ENCODE measurements around the gene FDXACB1.
"Not testable (repeated sequence)": the region's sequence is repeated elsewhere in the genome, so short reads cannot be mapped to it uniquely, and the experiment has no call there.

Gene FDXACB1

GRCh38 chr11:111886032-111886431 lies 7.1 kb upstream of the FDXACB1 start:
- Histone ChIP-seq H3K23ac (ENCODE audit: low read length in 2 of 2) (no peak overlapping the region), H3K4me2 (ENCODE audit: low read length, poor library complexity, severe bottlenecking) (no peak overlapping the region), H2BK5ac (ENCODE audit: low read depth, low read length, poor library complexity, severe bottlenecking) (no peak overlapping the region), H4K8ac (ENCODE audit: low read length) (no peak overlapping the region), H3K9ac (ENCODE audit: low read length) (no peak overlapping the region), H3K4ac (ENCODE audit: low read depth in 1 of 2, low read length in 2 of 2) (no peak overlapping the region), H3K36me3 (ENCODE audit: control insufficient read depth in 1 of 2, insufficient read depth in 2 of 2, low read depth in 1 of 2, low read length in 2 of 2) (peaks cover 0 to 4% of the 10 kb centered on the region in 2 experiments), H3K4me3 (ENCODE audit: insufficient read depth in 1 of 2, low read depth in 1 of 2, low read length in 2 of 2) (no peak overlapping the region), H3K27me3 (ENCODE audit: control insufficient read depth in 1 of 2, insufficient read depth in 1 of 2, low read length in 2 of 2) (no peaks in the 10 kb centered on the region), H4K91ac (ENCODE audit: low read length) (no peak overlapping the region), H2BK120ac (ENCODE audit: low read depth, low read length) (no peak overlapping the region), H3K14ac (ENCODE audit: low read length in 2 of 2) (no peak overlapping the region), H2AK5ac (ENCODE audit: low read length, severe bottlenecking) (no peak overlapping the region), H2BK12ac (ENCODE audit: low read length in 2 of 2) (no peak overlapping the region), H3K18ac (ENCODE audit: low read depth in 1 of 2, low read length in 2 of 2) (no peak overlapping the region), H3K27ac (ENCODE audit: low read length, poor library complexity, severe bottlenecking) (no peak overlapping the region), H3K4me1 (ENCODE audit: control insufficient read depth, insufficient read depth, low read depth, low read length) (no peaks in the 10 kb centered on the region), H3K9me3 (ENCODE audit: control insufficient read depth, low read length) (no peaks in the 10 kb centered on the region), H2AFZ (ENCODE audit: low read depth, low read length) (no peak overlapping the region), H2BK15ac (ENCODE audit: low read depth, poor library complexity, severe bottlenecking) (no peak overlapping the region), H3K79me1 (replicated peaks; ENCODE audit: low read length, poor library complexity, severe bottlenecking) (no peaks in the 10 kb centered on the region)
- WGBS, result 100% methylated on average over 1 of the region's 4 CpGs
- no peak for DNase-seq

- not testable (repeated sequence) for H3K79me1 ChIP-seq (replicated peaks; ENCODE audit: low read length, poor library complexity, severe bottlenecking); H3K23ac ChIP-seq (ENCODE audit: low read length in 2 of 2); H2BK15ac ChIP-seq (ENCODE audit: low read depth, poor library complexity, severe bottlenecking); H2AFZ ChIP-seq (ENCODE audit: low read depth, low read length); H3K4ac ChIP-seq (ENCODE audit: low read depth in 1 of 2, low read length in 2 of 2); H3K18ac ChIP-seq (ENCODE audit: low read depth in 1 of 2, low read length in 2 of 2); H3K4me3 ChIP-seq (ENCODE audit: insufficient read depth in 1 of 2, low read depth in 1 of 2, low read length in 2 of 2); H2AK5ac ChIP-seq (ENCODE audit: low read length, severe bottlenecking); H3K4me1 ChIP-seq (ENCODE audit: control insufficient read depth, insufficient read depth, low read depth, low read length); H3K36me3 ChIP-seq (ENCODE audit: control insufficient read depth in 1 of 2, insufficient read depth in 2 of 2, low read depth in 1 of 2, low read length in 2 of 2); H3K27ac ChIP-seq (ENCODE audit: low read length, poor library complexity, severe bottlenecking); H4K91ac ChIP-seq (ENCODE audit: low read length); H3K9me3 ChIP-seq (ENCODE audit: control insufficient read depth, low read length); H2BK12ac ChIP-seq (ENCODE audit: low read length in 2 of 2); H3K9ac ChIP-seq (ENCODE audit: low read length); DNase-seq; H3K27me3 ChIP-seq (ENCODE audit: control insufficient read depth in 1 of 2, insufficient read depth in 1 of 2, low read length in 2 of 2); H2BK120ac ChIP-seq (ENCODE audit: low read depth, low read length); H3K4me2 ChIP-seq (ENCODE audit: low read length, poor library complexity, severe bottlenecking); H3K14ac ChIP-seq (ENCODE audit: low read length in 2 of 2); H2BK5ac ChIP-seq (ENCODE audit: low read depth, low read length, poor library complexity, severe bottlenecking); H4K8ac ChIP-seq (ENCODE audit: low read length)
- 71% methylated on average over 4 of the region's 4 CpGs for WGBS
These were observed 6.1 kb upstream of the FDXACB1 start for GRCh38 chr11:111885053-111885452.

GRCh38 chr11:111882202-111882601 lies 3.2 kb upstream of the FDXACB1 start:
- H3K9me3 ChIP-seq (ENCODE audit: control insufficient read depth, low read length), result no peaks in the 10 kb centered on the region
- WGBS, result 97% methylated on average over 4 of the region's 5 CpGs
- no peak overlapping the region for H2BK120ac ChIP-seq (ENCODE audit: low read depth, low read length)

GRCh38 chr11:111879637-111879960 lies 634 bp upstream of the FDXACB1 start:
- H3K4me1 ChIP-seq (ENCODE audit: control insufficient read depth, insufficient read depth, low read depth, low read length), result no peaks in the 10 kb centered on the region
- peak overlapping the region; percentile 16 for H4K91ac ChIP-seq (ENCODE audit: low read length)
- no peak overlapping the region for H2BK15ac ChIP-seq (ENCODE audit: low read depth, poor library complexity, severe bottlenecking)
- H2BK120ac ChIP-seq (ENCODE audit: low read depth, low read length), result peak overlapping the region; percentile 22
- peak overlapping the region; percentile 96 for H3K9ac ChIP-seq (ENCODE audit: low read length)
- H3K79me1 ChIP-seq (replicated peaks; ENCODE audit: low read length, poor library complexity, severe bottlenecking), result no peaks in the 10 kb centered on the region
- H3K27ac ChIP-seq (ENCODE audit: low read length, poor library complexity, severe bottlenecking), result peak overlapping the region; percentile 69
- no peak overlapping the region for H3K18ac ChIP-seq (ENCODE audit: low read depth in 1 of 2, low read length in 2 of 2)
- no peak overlapping the region for H3K14ac ChIP-seq (ENCODE audit: low read length in 2 of 2)
- H2AK5ac ChIP-seq (ENCODE audit: low read length, severe bottlenecking), result no peak overlapping the region
- 63% methylated on average over 6 of the region's 6 CpGs for WGBS
- no peaks in the 10 kb centered on the region for H3K27me3 ChIP-seq (ENCODE audit: control insufficient read depth in 1 of 2, insufficient read depth in 1 of 2, low read length in 2 of 2)
- peak overlapping the region in 1 of 2 experiments; percentile 98 for H3K4me3 ChIP-seq (ENCODE audit: insufficient read depth in 1 of 2, low read depth in 1 of 2, low read length in 2 of 2)
- H2BK12ac ChIP-seq (ENCODE audit: low read length in 2 of 2), result no peak overlapping the region
- H4K8ac ChIP-seq (ENCODE audit: low read length), result peak overlapping the region; percentile 79
- no peak overlapping the region for H2BK5ac ChIP-seq (ENCODE audit: low read depth, low read length, poor library complexity, severe bottlenecking)
- no peak overlapping the region for H3K23ac ChIP-seq (ENCODE audit: low read length in 2 of 2)
- peaks cover 0 to 25% of the 10 kb centered on the region in 2 experiments for H3K36me3 ChIP-seq (ENCODE audit: control insufficient read depth in 1 of 2, insufficient read depth in 2 of 2, low read depth in 1 of 2, low read length in 2 of 2)
- peak overlapping the region; percentile 46 for H3K4me2 ChIP-seq (ENCODE audit: low read length, poor library complexity, severe bottlenecking)
- no peaks in the 10 kb centered on the region for H3K9me3 ChIP-seq (ENCODE audit: control insufficient read depth, low read length)
- no peak for DNase-seq
- peak overlapping the region; percentile 2 to 63 for H3K4ac ChIP-seq (ENCODE audit: low read depth in 1 of 2, low read length in 2 of 2)
- H2AFZ ChIP-seq (ENCODE audit: low read depth, low read length), result peak overlapping the region; percentile 49

More at GRCh38 chr11:111882202-111882601, 3.2 kb upstream of the FDXACB1 start:
- no peak overlapping the region for H3K27ac ChIP-seq (ENCODE audit: low read length, poor library complexity, severe bottlenecking)
- H3K27me3 ChIP-seq (ENCODE audit: control insufficient read depth in 1 of 2, insufficient read depth in 1 of 2, low read length in 2 of 2), result no peaks in the 10 kb centered on the region
- no peak overlapping the region for H2AFZ ChIP-seq (ENCODE audit: low read depth, low read length)
- no peak overlapping the region for H4K8ac ChIP-seq (ENCODE audit: low read length)
- H4K91ac ChIP-seq (ENCODE audit: low read length), result no peak overlapping the region
- H3K9ac ChIP-seq (ENCODE audit: low read length), result no peak overlapping the region
- H3K23ac ChIP-seq (ENCODE audit: low read length in 2 of 2), result no peak overlapping the region
- H3K4me1 ChIP-seq (ENCODE audit: control insufficient read depth, insufficient read depth, low read depth, low read length), result no peaks in the 10 kb centered on the region
- H3K4ac ChIP-seq (ENCODE audit: low read depth in 1 of 2, low read length in 2 of 2), result no peak overlapping the region
- no peak overlapping the region for H3K4me3 ChIP-seq (ENCODE audit: insufficient read depth in 1 of 2, low read depth in 1 of 2, low read length in 2 of 2)
- H2AK5ac ChIP-seq (ENCODE audit: low read length, severe bottlenecking), result no peak overlapping the region
- H3K4me2 ChIP-seq (ENCODE audit: low read length, poor library complexity, severe bottlenecking), result no peak overlapping the region
- no peak overlapping the region for H2BK5ac ChIP-seq (ENCODE audit: low read depth, low read length, poor library complexity, severe bottlenecking)
- no peak overlapping the region for H2BK12ac ChIP-seq (ENCODE audit: low read length in 2 of 2)
- H3K79me1 ChIP-seq (replicated peaks; ENCODE audit: low read length, poor library complexity, severe bottlenecking), result no peaks in the 10 kb centered on the region
- H3K36me3 ChIP-seq (ENCODE audit: control insufficient read depth in 1 of 2, insufficient read depth in 2 of 2, low read depth in 1 of 2, low read length in 2 of 2), result peaks cover 0 to 4% of the 10 kb centered on the region in 2 experiments
- H2BK15ac ChIP-seq (ENCODE audit: low read depth, poor library complexity, severe bottlenecking), result no peak overlapping the region
- no peak for DNase-seq
- H3K14ac ChIP-seq (ENCODE audit: low read length in 2 of 2), result no peak overlapping the region
- H3K18ac ChIP-seq (ENCODE audit: low read depth in 1 of 2, low read length in 2 of 2), result no peak overlapping the region
